ENCODE measurements around the gene HNRNPF. TPM values are rescaled to one million over a fixed set of nuclear protein-coding genes. Genes with fewer than 3 reads are reported as not detected.

Gene HNRNPF
- total RNA-seq, 4 donors from 2014 or later = 138 to 215 (median 180) TPM

GRCh38 chr10:43411536-43411935 lies 2.5 kb upstream of the HNRNPF start:
- no peaks in the 10 kb centered on the region for H3K27me3 ChIP-seq
- peaks cover 0 to 13% (median 0%) of the 10 kb centered on the region in 3 donors for H3K4me1 ChIP-seq
- no peak overlapping the region for H3K4me3 ChIP-seq
- H3K27ac ChIP-seq = no peak overlapping the region
- no peaks in the 10 kb centered on the region for H3K36me3 ChIP-seq
- no peak for ATAC-seq
- TF ChIP-seq EP300 (IDR thresholded peaks at IDR 0.05) (no peak), POLR2AphosphoS5 (IDR thresholded peaks at IDR 0.05) (no peak), POLR2A (IDR thresholded peaks at IDR 0.05) (no peak)
- TF ChIP-seq, protein P1, sequence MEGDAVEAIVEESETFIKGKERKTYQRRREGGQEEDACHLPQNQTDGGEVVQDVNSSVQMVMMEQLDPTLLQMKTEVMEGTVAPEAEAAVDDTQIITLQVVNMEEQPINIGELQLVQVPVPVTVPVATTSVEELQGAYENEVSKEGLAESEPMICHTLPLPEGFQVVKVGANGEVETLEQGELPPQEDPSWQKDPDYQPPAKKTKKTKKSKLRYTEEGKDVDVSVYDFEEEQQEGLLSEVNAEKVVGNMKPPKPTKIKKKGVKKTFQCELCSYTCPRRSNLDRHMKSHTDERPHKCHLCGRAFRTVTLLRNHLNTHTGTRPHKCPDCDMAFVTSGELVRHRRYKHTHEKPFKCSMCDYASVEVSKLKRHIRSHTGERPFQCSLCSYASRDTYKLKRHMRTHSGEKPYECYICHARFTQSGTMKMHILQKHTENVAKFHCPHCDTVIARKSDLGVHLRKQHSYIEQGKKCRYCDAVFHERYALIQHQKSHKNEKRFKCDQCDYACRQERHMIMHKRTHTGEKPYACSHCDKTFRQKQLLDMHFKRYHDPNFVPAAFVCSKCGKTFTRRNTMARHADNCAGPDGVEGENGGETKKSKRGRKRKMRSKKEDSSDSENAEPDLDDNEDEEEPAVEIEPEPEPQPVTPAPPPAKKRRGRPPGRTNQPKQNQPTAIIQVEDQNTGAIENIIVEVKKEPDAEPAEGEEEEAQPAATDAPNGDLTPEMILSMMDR (IDR thresholded peaks at IDR 0.05) = no peak
- 70 to 86% methylated on average over 1 to 2 of the region's 2 CpGs for WGBS, 2 donors (ENCODE audit: low coverage in 1 of 2)
- no peaks in the 10 kb centered on the region for H3K9me3 ChIP-seq

GRCh38 chr10:43410345-43410744 lies 1.4 kb upstream of the HNRNPF start:
- H3K27me3 ChIP-seq = no peaks in the 10 kb centered on the region
- no peak overlapping the region for H3K4me3 ChIP-seq
- no peak for TF ChIP-seq EP300 (IDR thresholded peaks at IDR 0.05)
- no peak for TF ChIP-seq POLR2A (IDR thresholded peaks at IDR 0.05)
- no peak for TF ChIP-seq POLR2AphosphoS5 (IDR thresholded peaks at IDR 0.05)
- TF ChIP-seq, protein P1 (IDR thresholded peaks at IDR 0.05) = no peak
- H3K9me3 ChIP-seq = no peaks in the 10 kb centered on the region
- peak overlapping the region in 1 of 4 donors; percentile 99 for H3K27ac ChIP-seq
- H3K4me1 ChIP-seq = peaks cover 7 to 25% (median 11%) of the 10 kb centered on the region in 3 donors
- H3K36me3 ChIP-seq = no peaks in the 10 kb centered on the region
- WGBS, 2 donors (ENCODE audit: low coverage in 1 of 2) = 93% methylated on average over 5 of the region's 14 CpGs; no CpG with 5 or more reads in 1 of the 2 donors
- ATAC-seq = no peak

DNA sequence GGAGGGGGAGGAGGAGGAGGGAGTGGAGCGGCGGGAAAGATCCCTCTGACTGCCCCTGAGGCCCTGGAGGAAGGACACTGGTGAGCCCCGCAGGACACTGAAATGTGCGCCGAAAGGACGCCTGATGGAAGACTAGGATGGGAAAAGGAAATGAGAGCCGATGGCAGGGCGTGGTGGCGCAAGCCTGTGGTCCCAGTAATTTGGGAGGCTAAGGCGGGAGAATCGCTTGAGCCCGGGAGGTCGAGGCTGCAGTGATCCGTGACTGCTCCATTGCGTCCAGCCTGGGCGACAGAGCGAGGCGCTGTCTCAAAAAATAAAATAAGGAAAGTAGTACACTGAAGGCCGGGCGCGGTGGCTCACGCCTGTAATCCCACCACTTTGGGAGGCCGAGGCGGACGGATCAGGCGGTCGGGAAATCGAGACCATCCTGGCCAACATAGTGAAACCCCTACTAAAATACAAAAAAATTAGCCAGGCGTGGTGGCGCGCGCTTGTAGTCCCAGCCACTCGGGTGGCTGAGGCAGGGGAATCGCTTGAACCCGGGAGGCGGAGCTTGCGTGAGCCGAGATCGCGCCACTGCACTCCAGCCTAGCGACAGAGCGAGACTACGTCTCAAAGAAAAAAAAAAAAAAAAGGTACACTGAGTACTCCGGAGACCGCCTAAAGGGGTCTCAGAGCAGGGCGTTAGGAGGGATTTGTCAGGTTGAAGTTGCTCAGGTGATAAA lies 561 bp upstream of the HNRNPF start:
- no peak for ATAC-seq
- Histone ChIP-seq H3K9me3 (no peaks in the 10 kb centered on the region), H3K4me1 (peaks cover 7 to 33% (median 16%) of the 10 kb centered on the region in 3 donors), H3K4me3 (peak overlapping the region; percentile 67 to 75), H3K36me3 (no peaks in the 10 kb centered on the region), H3K27me3 (no peaks in the 10 kb centered on the region), H3K27ac (peak overlapping the region; percentile 89 to 99 (median 99))
- TF ChIP-seq EP300 (IDR thresholded peaks at IDR 0.05) = no peak
- TF ChIP-seq, protein P1 (IDR thresholded peaks at IDR 0.05) = no peak
- TF ChIP-seq POLR2AphosphoS5 (IDR thresholded peaks at IDR 0.05) = no peak
- TF ChIP-seq POLR2A (IDR thresholded peaks at IDR 0.05) = no peak
- 9 to 13% methylated on average over 28 to 38 of the region's 46 CpGs for WGBS, 2 donors (ENCODE audit: low coverage in 1 of 2)

GRCh38 chr10:43408331-43408709 lies 666 bp downstream of the HNRNPF start:
- peaks cover 7 to 45% (median 25%) of the 10 kb centered on the region in 3 donors for H3K4me1 ChIP-seq
- peak overlapping the region; percentile 67 to 75 for H3K4me3 ChIP-seq
- H3K27me3 ChIP-seq = no peaks in the 10 kb centered on the region
- H3K27ac ChIP-seq = peak overlapping the region; percentile 89 to 99 (median 99)
- no peaks in the 10 kb centered on the region for H3K9me3 ChIP-seq
- no CpG with 5 or more reads among the region's 31 CpGs for WGBS, 2 donors (ENCODE audit: low coverage in 1 of 2)
- no peak for ATAC-seq
- peaks cover 0 to 8% of the 10 kb centered on the region in 2 donors for H3K36me3 ChIP-seq
- TF ChIP-seq EP300 (IDR thresholded peaks at IDR 0.05) = no peak
- TF ChIP-seq POLR2AphosphoS5 (IDR thresholded peaks at IDR 0.05) = no peak
- TF ChIP-seq POLR2A (IDR thresholded peaks at IDR 0.05) = no peak
- TF ChIP-seq, protein P1 (IDR thresholded peaks at IDR 0.05) = no peak

All from gastroesophageal sphincter (tissue), 4 donors.